Stimulated activated CD4-positive, alpha-beta T cell treated with anti-CD3 and anti-CD28 coated beads, Interleukin-2, amount 100 ng/mL, for 48 hours (primary cell): ENCODE results near the gene FKBP1A.
"Not testable (repeated sequence)": the region's sequence is repeated elsewhere in the genome, so short reads cannot be mapped to it uniquely, and the experiment has no call there.

Experiments
- DNase-seq, 2 donors: peaks; one replicate each; pipeline ENCODE4 v3.0.0-alpha.2; 2020

FKBP1A gene

DNA sequence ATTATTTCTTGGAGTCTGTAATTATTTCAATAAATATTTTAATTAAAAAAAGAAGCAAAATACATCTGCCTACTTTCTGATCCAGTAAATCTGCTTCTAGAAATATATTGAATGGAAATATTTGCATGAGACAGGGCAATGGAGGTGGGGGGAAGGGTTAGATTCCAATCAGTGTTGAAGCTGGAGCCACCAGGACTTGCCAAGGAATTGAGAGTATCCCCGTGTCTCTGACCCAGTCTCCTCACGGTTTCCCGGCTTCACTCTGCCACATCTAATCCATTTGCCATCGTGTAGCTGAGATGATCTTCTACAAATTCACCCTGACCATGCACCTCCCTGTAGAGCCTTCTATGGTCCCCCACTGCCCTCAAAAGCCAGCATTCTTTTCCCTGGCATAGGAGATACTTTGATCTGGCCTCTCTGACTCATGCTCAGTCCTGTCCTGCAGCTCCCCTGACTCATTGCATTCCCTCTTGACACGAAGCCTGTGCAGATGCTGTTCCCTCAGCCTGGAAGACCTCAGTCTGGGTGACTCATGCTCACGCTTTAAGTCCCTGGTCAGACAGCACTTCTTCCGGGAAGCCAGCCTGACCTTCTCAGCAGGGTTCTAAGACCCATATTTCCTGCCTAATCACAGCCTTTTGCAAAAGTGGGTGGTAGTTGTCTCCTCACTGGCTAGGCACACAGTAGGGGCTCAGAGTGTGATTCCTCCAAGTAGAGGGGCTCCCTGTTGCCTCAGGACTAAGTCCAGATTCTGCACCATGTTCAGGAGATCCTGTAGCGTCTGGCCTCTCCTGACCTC lies 23.0 kb upstream of the FKBP1A start:
- DNase-seq, result no peak

DNA sequence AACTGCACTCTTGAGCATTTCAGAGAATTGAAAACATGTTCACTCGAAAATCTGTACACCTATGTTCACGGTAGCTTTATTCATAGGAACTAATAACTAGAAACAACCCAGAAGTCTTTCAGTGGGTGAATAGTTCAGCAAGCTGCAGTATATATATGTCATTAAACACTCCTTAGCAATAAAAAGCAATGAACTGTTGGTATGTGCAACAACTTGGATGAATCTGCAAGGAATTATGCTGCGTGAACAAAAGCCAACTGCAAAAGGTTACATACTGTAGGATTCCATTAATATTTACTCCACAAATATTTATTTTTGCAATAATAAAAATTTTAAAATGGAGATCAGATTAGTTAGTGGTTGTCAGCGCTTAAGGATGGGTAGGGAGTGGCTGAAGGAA lies 22.1 kb upstream of the FKBP1A start:
- DNase-seq, result no peak

DNA sequence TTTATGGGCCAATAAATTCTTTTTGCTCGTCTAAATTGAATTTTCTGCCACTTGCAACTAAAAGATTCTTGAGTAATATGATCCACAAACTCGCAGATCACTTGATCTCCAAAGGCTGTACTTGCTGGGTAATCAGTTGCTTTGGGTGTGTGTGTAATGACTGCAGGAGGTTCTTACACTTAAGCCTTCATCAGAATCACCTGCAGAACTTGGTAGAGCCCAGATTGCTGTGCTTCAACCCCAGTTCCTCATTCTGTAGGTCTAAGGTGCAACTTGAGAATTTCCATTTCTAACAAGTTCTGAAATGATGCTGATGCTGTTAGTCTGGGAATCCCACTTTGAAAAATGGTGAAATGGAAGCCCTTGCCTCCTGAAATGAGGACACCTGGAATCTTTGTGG lies 12.9 kb upstream of the FKBP1A start:
- DNase-seq, result no peak

DNA sequence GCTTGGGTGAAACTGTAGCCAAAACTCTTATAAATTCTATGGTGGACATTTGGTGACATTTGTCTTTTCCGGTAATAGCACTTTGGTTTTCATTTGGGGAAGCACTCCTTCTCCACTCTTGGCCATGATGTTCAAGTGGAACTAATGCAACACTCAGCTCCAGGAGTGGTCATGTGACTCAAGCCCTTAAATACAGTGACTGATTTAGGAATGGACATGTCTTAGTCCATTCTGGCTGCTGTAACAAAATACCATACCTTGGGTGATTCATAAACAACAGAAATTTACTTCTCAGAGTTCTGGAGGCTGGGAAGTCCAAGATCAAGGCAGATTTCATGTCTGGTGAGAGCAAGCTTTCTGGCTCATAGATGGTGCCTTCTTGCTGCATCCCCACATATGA lies 10.8 kb upstream of the FKBP1A start:
- DNase-seq, result no peak

GRCh38 chr20:1402149-1402548 lies 9.3 kb upstream of the FKBP1A start:
- DNase-seq, result no peak

- no peak for DNase-seq
Observed at GRCh38 chr20:1401451-1401907, 8.6 kb upstream of the FKBP1A start.

GRCh38 chr20:1399678-1400366 lies 7.0 kb upstream of the FKBP1A start:
- DNase-seq, result not testable (repeated sequence)

DNA sequence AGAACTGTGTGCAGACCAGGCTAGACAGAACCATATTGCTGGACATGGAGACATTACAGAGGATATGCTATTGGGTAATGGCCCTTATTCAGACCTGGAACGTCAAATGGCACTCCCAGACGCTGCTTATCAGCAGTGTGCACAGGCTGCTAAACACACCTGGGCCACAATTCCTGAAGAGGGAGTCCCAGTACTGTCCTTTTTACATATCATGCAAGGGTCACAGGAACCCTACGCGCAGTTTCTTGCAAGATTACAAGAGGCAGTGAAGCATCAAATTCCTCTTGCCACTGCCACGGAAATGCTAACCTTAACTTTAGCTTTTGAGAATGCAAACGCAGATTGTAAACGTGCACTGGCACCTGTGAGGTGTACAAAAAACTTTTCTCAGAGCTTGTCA lies 5.3 kb upstream of the FKBP1A start:
- DNase-seq, result not testable (repeated sequence)

DNA sequence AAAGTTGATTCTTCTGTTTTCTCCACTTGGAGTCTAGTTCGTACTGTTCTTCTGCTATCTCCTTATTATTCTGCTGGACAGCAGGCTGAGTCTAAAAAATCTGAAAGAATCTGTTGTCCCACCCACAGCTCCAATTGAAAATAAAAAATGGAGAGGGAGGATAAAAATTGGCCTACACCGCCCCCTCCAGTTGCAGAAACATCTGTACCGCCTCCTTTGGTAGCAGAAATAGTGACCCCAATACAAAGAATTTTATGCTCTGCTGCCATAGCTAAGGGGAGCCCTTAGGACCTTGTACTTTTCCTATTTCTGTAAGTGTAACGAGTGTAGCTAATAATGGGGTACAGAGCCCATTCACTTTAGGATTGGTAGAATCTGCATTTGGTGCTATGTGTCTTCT lies 4.9 kb upstream of the FKBP1A start:
- no peak for DNase-seq

DNA sequence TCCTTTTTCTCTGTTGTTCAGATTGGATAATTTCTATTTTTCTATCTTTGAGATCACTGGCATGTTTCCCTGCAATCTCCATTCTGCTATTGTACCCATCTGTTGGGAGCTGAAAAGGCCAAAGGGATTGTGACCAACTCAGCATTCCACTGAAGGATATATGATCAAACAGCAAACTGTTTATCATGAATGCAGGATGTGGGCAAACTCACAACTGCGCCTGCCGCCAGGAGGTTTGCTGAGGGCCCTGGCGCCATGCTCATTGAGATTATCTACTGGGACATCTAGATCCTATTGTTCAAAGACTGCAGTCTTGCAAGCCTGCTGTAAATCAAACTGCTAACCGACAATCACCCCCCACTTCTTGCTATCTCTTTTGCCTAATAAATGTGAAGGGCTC lies 3.8 kb upstream of the FKBP1A start:
- no peak for DNase-seq

DNA sequence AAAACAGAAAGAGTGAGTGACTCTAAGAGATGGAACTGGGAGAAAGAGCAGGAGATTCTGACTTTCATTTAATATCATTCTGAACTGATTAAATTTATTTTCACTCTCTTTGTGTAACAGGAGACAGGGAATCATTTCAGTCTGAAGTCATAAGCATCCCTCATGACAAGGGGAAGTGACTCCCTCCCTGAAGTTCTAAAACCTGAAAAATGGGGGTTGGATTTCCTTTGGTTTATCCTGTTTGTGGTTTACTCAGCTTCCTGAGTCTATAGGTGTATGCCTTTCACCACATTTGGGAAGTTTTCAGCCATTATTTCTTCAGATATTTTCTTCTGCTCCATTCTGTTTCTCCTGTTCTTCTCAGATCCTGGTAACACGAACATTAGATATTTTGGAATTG lies 3.4 kb upstream of the FKBP1A start:
- no peak for DNase-seq

DNA sequence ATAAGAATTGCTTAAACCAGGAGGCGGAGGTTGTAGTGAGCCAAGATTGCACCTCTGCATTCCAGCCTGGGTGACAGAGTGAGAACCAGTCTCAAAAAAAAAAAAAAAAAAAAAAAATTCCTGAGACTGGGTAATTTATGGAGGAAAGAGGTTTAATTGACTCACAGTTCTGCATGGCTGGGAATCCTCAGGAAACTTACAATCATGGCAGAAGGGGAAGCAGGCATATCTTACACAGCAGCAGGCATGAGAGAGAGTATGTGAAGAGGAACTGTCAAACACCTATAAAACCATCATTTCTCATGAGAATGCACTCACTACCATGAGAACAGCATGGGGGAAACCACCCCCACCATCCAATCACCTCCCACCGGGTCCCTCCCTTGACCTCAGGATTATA lies 1.8 kb upstream of the FKBP1A start:
- DNase-seq, result no peak

DNA sequence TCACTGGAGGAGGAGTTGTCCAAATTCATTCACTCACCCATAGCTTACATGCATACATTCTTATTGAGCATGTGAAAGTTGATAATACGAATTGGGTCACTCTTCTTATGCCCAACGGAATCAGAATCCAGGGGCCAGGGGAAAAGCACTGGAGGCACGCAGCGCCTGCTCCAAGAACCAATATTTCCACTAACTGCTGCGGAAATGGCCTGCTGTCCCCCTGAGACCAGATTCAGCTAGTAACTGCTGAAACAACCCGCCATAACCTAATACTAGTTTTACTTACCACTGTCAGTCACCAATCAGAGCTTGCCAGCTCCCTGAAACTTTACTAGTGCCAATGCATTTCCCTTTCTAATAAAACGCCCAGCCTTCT lies 641 bp upstream of the FKBP1A start:
- DNase-seq, result no peak

DNA sequence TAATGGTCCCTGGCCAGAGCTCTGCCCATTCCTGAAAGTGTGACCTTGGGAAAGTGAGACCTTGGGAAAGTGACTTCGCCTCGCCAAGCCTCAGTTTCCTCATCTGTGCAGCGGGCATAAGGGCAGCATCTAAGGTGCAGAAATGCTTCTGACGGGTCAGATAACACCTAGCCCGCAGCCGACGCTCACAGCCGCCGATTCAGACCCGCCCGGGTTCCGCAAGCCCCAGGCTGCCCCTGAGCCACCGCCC lies 486 bp downstream of the FKBP1A start:
- no peak for DNase-seq

GRCh38 chr20:1391640-1392442 lies 1.0 kb downstream of the FKBP1A start:
- no peak for DNase-seq

- no peak for DNase-seq
Observed at GRCh38 chr20:1390581-1391403, 2.1 kb downstream of the FKBP1A start.

DNA sequence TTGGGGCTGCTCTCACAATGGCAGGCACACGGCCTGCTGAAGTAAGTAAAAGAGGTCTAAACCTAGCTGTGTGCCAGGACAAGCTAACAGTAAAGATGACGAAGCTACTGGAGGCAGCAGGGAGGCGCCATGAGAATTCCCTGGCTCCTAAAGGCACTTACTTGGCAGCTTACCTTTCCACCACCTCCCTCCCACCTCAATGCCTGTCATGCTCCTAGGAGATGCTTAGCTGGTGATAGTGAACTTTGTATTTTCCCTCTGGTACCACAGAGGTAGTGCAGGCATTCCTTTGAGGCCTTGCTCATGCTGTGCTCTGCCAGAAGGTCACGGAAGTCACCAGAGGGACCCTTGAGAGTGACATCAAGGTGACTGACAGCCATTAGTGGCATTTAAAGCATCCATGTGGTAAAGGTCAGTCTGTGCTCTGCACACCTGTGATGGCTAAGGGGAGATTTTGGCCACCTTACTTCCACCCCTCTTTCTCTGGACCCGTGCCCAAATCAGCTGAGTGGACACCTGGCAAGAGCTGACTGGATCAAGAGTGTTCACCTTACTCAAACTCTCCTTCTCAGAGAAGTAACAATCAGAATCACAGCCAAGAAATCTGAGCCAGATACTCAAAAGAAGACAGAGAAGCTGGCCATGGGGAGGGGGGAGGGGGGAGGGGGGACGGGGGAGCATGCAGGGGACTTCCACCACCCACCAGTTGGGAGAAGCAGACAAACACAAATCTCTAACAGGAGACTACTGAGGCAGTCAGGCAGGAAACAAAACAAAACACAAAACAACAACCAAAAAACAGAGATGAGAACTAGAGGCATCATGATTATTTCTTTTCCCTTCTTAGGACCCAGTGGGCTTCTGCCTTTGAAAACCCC lies 2.9 kb downstream of the FKBP1A start:
- DNase-seq, result no peak

DNA sequence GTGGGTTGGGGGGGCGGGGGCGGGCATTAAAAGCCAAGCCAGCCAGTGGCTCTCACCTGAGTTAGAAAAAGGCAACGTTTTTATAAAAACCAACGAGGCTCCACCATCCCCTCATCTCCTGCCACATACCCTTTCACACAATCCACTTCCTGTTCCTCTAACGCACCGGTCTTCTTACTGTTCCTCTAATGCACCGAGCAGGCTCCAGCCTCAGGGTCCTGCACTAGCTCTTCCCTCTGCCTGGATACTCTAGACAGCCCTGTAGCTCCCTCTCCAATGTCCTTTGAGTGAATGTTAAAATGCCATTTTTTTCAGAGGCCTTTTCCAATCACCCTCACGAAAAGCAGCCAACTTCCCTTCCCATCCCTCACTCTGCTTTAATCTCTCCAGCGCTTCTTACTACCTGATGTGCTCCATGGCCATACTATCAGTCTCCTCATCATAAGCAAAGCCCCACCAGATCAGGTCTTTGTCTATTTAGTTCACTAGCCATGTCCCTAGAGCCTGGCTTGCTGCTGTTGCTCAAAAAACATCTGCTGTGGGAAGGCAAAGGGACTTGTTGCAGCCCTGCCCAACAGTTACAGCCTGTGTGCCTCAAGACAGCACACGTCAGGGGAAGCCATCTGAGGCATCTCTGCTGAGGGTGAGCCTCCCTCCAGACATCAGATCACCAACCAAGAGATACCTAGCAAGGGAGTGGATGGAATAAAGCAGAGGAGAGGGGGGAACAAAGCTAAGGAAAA lies 3.9 kb downstream of the FKBP1A start:
- no peak for DNase-seq

- no peak for DNase-seq
Observed at GRCh38 chr20:1388253-1388652, 4.6 kb downstream of the FKBP1A start.

GRCh38 chr20:1386323-1386722 lies 6.5 kb downstream of the FKBP1A start:
- DNase-seq, result no peak
